ENCODE results near the gene PPL.

PPL gene

DNA sequence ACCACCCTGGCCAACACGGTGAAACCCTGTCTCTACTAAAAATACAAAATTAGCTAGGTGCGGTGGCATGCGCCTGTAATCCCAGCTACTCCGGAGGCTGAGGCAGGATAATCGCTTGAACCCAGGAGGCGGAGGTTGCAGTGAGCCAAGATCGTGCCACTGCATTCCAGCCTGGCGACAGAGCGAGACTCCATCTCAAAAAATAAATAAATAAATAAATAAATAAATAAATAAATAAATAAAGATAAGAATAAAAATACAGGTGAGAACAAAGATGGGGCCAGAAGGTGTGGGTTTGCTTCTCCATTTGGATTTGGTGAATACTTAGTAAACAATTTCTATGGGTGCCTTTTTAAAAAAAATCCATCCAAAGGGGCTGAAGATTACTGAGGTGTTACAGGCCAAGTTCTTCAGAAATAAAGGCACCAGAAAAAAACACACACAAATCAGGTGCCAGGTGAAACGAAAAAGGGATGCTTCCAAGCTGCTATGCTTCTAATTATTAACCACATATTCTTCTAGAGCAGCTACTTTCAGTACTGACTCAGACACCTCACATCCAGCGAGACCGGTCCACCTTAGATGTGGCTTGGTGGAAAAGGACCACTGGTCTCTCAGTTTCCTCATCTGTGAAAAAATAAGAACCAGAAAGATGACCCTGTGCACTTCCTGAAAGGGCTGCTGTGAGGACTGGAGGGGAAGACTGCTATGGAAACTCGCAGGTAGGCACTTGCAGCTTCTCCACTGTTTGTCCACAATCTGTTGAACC is 99.0 kb downstream of the PPL start:
- DNase-seq: no peak
- no peak overlapping the region for H3K4me3 Mint-ChIP-seq
- no peak for ATAC-seq (replicated peaks)
- H3K36me3 Mint-ChIP-seq (ENCODE audit: insufficient read depth): peaks cover 73% of the 10 kb centered on the region
- H3K4me1 Mint-ChIP-seq (ENCODE audit: low read depth in 2 of 2): peaks cover 0 to 20% of the 10 kb centered on the region in 2 donors
- H3K27me3 Mint-ChIP-seq: no peaks in the 10 kb centered on the region
- H3K27ac Mint-ChIP-seq: peak overlapping the region in 1 of 2 donors; percentile 72
- no peaks in the 10 kb centered on the region for H3K9me3 Mint-ChIP-seq

DNA sequence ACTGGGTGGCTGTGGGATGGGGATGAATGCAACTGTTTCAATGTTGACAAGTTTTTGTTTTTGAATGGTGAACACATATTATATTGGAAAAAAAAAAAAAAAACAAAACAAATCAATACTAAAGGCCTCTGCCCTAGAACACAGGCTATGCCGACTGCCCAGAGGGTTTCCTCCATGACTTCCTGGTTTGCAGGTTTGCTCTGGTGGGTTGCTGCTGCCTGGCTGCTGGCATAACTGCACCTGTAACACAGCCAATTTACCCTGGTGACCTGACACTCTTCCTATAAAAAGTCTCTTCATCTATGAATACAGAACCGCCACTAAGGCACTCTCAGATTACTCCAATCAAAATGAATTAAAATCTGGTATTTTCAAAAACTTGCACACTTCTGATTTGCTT is 100.2 kb downstream of the PPL start:
- Mint-ChIP-seq H3K9me3 (no peaks in the 10 kb centered on the region), H3K27ac (peak overlapping the region in 1 of 2 donors; percentile 27), H3K4me1 (ENCODE audit: low read depth in 2 of 2) (peaks cover 0 to 20% of the 10 kb centered on the region in 2 donors), H3K27me3 (no peaks in the 10 kb centered on the region), H3K36me3 (ENCODE audit: insufficient read depth) (peaks cover 72% of the 10 kb centered on the region), H3K4me3 (no peak overlapping the region)
- DNase-seq (no peak), ATAC-seq (replicated peaks) (no peak)

DNA sequence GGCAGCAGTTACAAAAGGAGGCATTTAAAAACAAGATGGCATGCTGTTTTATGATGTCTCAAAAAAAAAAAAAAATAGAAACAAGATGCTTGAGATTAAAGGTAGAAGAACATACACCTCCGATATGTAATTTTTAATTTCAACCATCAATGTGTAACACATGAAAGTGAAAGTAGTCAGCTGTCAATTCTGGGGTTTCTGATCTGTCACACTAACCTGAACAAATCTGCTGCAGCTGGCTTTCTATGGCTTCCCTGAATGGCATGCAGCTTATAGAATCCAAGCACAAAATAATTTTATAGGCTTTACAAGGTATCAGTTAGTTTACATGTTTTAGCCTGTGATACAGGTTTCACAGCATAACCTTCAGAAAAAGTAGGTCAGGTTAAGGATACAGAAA is 103.4 kb downstream of the PPL start:
- ATAC-seq (replicated peaks): peak; percentile 8
- Mint-ChIP-seq H3K4me3 (no peak overlapping the region), H3K9me3 (no peaks in the 10 kb centered on the region), H3K4me1 (ENCODE audit: low read depth in 2 of 2) (peaks cover 0 to 7% of the 10 kb centered on the region in 2 donors), H3K36me3 (ENCODE audit: insufficient read depth) (peaks cover 74% of the 10 kb centered on the region), H3K27ac (no peak overlapping the region), H3K27me3 (no peaks in the 10 kb centered on the region)
- DNase-seq: no peak

DNA sequence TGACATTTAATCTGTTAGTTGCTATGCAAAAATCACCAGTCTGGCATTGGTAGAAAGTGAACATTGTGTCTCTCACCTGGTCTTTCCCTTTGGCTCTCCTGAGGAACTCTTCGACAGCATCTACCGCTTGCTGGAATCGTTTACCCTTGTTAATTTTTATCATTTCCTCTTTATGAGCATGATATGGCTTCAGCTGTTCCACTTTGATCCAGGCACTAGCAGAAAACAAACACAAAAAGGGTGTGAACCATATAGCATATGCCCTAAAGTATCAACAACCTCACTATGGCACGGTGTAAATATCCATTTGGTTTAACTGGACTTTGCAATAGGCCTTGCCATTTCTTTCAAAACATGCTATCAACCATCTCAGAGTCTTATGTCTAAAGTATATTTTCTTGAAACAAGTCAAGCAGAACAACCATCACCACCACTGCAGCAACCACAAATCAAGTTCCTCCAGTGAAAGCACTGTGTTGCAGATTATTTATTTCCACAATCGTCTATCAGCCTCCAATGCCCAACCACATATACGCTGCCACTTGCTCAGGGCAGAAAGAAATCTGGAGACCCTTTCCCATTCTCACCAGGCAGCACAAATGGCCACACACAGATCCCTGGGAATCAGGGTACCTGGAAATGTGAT is 104.1 kb downstream of the PPL start:
- no peak overlapping the region for H3K4me3 Mint-ChIP-seq
- DNase-seq (no peak), ATAC-seq (replicated peaks) (no peak)
- no peaks in the 10 kb centered on the region for H3K27me3 Mint-ChIP-seq
- H3K36me3 Mint-ChIP-seq (ENCODE audit: insufficient read depth): peaks cover 74% of the 10 kb centered on the region
- no peaks in the 10 kb centered on the region for H3K9me3 Mint-ChIP-seq
- no peak overlapping the region for H3K27ac Mint-ChIP-seq
- peaks cover 0 to 7% of the 10 kb centered on the region in 2 donors for H3K4me1 Mint-ChIP-seq (ENCODE audit: low read depth in 2 of 2)
